Cerebellar cortex (tissue), 1 donor: ENCODE data around the gene HLCS.
A peak's percentile ranks its signal among the peaks of the same experiment; 100 is the strongest.

Experiments used
- DNase-seq: peaks from one replicate; pipeline ENCODE4 v3.0.0-alpha.2; 2015; ENCODE audit warnings: low spot score

HLCS gene

GRCh38 chr21:36985751-36986594, 19.5 kb upstream of the HLCS start:
- DNase-seq: no peak

DNA sequence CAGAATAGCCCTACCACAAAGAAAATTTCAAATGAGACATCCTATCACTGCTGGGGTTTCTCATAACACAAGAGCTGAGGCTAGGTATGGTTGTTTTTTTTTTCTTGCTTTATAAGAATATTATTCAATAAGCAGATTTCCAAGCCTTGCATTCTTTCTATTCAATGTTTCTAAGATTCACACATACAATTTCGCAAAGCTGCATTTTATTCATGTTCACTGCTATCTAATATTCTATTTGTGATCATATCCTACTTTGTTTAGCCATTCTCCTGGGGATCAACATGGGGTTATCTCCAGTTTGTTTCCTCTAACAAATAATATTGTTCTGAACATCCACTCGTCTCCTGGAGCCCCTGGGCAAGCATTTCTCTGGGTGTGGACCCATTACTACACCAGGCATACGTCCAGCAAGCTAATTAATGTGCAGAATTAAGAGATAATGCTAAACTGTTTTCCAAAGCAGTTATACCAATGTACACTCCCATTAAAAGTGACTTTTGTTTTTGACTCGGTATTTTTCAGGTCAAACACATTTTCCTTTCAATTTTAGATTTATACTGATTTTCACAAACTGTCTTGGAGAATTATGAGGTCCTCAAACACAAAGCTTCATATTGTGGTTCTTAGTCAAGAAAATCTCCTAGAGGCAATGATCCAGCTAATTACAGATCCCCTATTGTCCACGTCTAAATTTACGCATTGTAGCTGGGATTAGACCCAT, 15.7 kb upstream of the HLCS start:
- no peak for DNase-seq

DNA sequence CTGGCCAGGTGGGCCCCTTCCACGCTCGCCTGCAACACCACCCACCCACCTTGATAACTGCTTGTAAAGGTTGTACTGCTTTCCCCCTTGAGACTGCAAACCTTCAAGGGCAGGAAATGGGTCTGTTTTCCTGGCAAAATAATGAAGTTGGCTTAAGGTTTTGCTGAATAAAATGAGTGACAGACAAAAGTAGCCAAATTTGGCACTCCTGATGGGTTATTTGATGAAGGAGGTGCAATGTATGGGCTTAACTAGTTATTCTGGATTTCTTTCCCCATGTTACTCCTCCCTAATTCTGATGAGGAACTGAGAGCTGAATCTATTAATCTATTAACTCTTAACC, 14.6 kb upstream of the HLCS start:
- DNase-seq: no peak

DNA sequence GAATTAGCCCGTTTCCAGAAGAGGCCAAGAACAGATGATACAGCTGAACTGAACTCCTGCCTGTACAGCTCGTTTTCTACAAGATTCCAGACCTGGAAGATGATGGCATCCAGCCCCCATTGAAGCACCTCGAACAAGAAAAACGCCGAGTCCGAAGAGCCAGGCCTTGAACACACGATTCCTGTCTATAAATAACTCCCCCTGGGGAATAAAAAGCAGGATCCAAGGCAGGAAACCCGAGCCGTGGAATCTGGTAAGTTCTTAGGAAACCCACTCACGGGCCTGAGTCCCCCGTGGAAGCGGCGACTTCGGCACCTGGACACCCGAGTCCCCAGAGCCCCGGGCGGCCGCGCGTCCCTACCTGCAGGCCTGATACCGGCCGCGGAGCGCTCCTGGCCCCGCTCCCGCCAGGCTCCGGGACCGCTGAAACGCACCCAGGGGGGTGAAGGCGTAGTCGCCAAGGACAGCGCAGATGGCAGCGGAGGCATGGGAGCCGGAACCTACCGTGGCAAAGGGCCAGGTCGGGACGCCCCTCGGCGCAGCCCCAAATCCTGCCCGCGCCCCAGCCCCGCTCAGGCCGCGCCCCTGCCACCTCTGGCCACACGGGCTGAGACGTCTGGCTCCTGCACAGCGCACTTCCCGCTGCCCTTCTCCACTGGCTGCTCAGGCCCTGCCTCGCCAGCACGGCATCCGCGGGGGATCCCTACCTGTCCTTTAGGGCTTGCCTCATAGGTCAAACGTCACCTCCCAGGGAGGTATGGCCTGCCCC, 14.0 kb upstream of the HLCS start:
- DNase-seq: peak; percentile 48

GRCh38 chr21:36976882-36977651, 10.6 kb upstream of the HLCS start:
- DNase-seq: peak; percentile 78

DNA sequence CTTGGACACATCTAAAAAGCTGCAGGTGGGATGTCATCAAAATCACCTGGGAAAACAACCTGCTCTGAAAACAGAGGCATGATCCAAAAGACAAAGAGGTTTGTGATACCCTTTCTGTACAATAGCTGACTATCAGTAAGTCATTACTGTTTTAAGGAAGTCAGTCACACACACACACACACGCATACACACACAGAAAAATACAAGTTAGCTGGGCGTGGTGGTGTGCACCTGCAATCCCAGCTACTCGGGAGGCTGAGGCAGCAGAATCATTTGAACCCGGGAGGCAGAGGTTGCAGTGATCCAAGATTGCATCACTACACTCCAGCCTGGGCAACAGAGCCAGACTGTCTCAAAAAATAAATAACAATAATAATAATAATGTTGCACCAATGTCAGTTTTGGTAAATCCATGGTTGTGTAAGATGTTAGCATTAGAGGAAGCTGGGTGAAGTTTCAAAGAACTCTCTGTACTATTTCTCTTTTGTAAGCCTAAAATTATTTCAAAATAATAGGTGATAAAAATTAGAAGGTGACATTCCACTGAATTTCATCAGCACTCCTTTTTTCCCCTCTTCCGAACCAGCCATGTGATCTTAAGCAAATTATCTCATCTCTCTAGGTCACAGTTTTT, 9.9 kb upstream of the HLCS start:
- no peak for DNase-seq

DNA sequence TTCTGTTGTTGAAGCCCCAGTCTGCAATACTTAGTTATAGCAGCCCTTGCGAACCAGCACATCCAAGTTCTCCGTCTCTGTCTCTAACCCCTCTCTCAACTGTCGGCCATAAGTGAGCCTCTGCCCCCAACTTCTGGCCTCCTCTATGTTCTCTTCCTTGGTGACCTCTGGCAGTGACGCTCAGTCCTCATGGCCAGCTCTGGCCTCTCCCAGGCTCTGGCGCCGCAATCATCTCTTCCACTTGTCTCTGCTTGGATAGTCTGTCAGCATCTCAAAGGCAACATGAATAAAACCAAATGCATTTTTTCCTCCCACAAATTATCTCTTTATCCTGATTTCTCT, 8.4 kb upstream of the HLCS start:
- DNase-seq: no peak

DNA sequence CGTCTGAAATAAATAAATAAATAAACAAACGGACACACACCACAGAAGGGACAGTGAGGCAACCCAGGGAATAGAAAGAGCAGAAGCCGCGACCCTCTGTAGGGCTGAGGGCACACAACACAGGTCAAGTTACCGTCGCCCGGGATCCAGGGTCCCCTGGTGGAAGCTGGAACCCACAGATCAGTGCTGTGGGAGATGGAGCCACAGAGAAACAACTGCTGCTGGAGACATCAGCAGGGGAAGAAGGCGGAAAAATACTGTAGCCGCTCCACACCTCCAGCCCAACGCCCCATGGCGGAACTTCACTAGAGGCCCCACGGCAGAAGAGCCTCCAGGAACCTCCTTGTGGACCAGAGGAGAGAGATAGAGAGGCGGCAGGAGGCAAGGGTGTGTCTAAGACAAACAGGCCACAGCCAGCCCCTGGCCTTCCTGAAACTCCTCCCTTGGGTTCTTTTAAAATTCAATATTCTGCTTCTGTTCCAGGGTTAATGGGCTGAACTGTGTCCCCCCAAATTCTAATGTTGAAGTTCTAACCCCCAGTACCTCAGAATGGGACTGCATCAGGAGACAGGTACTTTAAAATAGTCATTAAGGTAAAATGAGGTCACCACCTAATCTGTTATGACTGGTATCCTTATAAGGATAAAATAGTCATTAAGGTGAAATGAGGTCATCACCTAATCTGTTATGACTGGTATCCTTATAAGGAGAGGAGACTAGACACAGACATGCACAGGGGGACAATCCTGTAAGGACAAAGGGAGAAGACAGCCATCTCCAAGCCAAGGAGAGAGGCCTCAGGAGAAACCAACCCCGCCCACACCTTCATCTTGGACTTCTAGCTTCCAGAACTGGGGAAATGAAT, 7.7 kb upstream of the HLCS start:
- DNase-seq: no peak

- DNase-seq: no peak
These were observed 2.5 kb upstream of the HLCS start for GRCh38 chr21:36968976-36969375.

GRCh38 chr21:36968414-36968813, 1.9 kb upstream of the HLCS start:
- DNase-seq: no peak

- peak; percentile 62 for DNase-seq
These were observed 626 bp upstream of the HLCS start for GRCh38 chr21:36966821-36967768.

GRCh38 chr21:36965720-36966065, 776 bp downstream of the HLCS start:
- no peak for DNase-seq

DNA sequence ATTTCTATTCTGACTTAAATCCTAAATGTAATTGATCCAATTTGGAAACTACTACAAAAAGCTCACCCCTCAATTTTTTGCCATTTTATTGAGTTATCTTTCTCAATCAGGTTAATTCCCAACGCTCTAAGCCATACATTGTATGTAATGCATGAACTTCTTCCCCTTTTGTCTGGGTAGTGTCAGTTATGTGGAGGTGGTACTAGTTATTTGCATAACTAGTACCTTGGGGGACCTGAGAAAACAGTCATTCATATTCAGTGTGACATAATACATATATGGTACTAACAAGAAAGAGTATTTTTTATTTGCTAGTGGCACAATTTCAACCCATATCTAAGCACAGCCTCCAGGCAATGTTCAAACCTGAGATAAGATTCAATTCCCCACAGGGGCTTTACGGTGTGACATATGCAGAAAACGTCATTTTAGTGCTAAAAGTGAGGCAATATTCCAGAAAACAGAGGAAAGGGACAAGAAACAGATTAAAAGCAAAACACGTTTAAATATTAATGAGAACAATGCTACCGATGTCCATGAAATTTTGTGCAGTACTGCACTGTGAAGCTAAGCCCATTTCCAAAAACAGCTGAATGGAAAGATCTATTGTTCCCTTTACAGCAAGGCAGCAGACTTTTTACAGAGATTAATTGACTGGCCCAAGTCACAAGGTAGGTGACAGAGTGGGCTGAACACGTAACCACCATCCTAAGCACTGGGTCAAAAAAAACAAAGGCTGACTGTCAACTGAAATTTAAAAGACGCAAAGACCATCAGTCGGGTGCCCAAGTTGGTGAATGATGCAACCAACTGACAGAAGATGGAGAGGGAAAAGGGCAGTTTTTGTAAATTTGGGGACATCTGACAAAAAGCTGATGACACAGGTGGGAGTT, 1.4 kb downstream of the HLCS start:
- DNase-seq: no peak

- no peak for DNase-seq
These were observed 2.1 kb downstream of the HLCS start for GRCh38 chr21:36964398-36964797.

GRCh38 chr21:36962098-36962780, 4.2 kb downstream of the HLCS start:
- no peak for DNase-seq

- no peak for DNase-seq
These were observed 5.7 kb downstream of the HLCS start for GRCh38 chr21:36960676-36961284.

DNA sequence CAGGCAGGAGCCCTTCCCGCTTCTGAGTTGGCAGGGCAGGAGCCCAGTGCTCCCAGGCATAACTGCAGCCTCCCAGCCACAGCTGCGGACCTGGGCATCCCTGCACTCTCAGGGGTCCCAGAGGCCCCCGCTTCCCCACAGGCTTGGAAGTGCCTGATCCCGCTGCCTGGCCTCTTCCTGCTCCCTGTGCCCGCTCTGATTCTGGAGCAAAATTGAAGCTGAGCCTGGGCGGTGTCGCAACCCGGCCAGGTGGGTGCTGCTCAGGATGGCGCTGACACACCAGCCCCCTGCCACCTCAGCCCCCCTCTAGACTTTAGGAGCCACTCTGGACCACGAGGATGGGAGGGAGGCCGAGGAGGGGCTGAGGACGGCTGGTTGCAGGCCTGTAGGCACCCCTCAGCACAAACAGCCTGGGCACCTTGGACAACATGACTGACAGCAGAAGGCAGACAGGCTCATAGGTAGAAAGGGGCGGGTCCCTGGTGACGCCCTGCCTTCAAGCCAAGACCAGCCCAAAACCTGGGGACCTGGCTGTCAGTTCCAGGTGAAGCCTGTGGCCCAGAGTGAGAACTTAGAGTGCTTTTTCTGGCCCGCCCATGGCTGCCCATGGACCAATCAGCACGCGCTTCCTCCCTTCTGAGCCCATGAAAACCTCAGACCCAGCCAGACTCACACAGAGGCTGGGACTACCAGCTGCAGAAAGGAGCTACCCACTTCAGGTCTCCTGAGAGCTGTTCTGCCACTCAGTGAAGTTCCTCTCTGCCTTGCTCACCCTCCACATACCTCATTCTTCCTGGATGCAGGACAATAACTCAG, 7.2 kb downstream of the HLCS start:
- DNase-seq: no peak
